Forelimb muscle (tissue), 1 donor: ENCODE measurements around the gene TRPM8. TPM values are rescaled to one million over a fixed set of nuclear protein-coding genes. Genes with fewer than 3 reads are reported as not detected.
"Not testable (repeated sequence)": the region's sequence is repeated elsewhere in the genome, so short reads cannot be mapped to it uniquely, and the experiment has no call there.

ENCODE experiments used
- DNase-seq: peaks from one replicate; pipeline ENCODE4 v3.0.0-alpha.2; 2013; ENCODE audit warnings: low read depth
- polyA plus RNA-seq: library from polyadenylated mRNA; unstranded; fragments of 120-200 nt; gene quantifications from one replicate; pipeline ENCODE4 v1.2.1, GENCODE V29; 2013; ENCODE audit not compliant: insufficient read length

TRPM8 gene
- polyA plus RNA-seq, 1 donor: 0.25 TPM

DNA sequence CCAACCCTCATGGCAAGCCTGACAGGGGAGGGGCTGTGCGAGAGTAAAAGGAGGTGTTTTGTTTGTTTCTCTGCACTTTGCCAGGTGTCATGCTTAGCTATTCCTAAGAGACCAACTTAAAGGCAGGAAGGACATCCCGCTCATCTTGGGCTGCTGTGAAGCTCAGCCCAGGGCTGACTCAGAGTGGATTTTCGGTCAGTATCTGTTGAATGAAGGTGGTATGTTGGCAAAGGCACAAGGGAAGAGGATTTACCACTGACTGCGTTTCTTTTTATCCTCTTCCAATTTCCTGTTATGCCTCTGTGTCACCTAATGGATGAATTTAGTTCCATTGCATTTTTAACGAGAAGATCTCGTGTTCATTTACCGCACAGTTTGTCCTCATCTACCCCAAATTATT lies 18.9 kb downstream of the TRPM8 start:
- no peak for DNase-seq

- DNase-seq: no peak
Measured at GRCh38 chr2:233938676-233939370, 21.6 kb downstream of the TRPM8 start.

- DNase-seq: no peak
Measured at GRCh38 chr2:233940376-233941276, 23.5 kb downstream of the TRPM8 start.

- no peak for DNase-seq
Measured at GRCh38 chr2:233942731-233943130, 25.6 kb downstream of the TRPM8 start.

DNA sequence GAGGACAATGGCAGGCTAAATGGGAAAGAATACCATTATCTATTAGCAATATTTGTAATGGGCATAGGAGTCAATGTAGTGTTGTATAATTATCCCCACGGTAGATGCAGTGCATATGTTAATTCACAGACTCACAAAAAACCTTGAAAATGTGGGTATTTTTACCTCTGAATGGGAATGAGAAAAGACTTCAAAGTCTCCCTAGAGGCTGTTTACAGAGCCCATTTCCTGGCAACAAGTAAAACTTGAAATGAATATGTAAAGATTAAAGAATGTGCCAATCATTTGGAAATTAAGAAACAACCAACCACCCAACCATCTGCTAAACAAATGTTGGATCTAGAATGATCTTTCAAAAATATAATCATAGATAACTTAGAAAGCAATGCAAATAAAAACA lies 27.1 kb downstream of the TRPM8 start:
- DNase-seq: no peak

- DNase-seq: no peak
Measured at GRCh38 chr2:233944722-233945121, 27.5 kb downstream of the TRPM8 start.

DNA sequence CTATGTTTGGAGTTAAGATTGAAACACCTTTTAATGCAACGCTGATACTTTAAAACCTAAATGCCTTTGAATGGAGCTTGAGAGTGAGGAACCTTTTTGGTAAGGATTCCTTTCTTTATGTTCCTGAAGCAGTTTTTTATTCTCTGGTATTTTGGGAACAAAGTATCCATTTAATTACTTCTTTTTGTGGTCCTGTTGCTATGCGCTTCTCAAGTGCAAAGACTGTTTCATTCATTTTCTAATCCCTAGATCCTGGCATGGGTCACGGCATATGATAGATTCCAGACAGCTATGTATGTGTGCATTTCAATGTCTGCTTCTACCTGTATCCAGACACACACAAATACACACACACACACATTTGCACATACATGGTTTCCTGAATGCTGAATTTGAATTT lies 28.0 kb downstream of the TRPM8 start:
- DNase-seq: no peak

DNA sequence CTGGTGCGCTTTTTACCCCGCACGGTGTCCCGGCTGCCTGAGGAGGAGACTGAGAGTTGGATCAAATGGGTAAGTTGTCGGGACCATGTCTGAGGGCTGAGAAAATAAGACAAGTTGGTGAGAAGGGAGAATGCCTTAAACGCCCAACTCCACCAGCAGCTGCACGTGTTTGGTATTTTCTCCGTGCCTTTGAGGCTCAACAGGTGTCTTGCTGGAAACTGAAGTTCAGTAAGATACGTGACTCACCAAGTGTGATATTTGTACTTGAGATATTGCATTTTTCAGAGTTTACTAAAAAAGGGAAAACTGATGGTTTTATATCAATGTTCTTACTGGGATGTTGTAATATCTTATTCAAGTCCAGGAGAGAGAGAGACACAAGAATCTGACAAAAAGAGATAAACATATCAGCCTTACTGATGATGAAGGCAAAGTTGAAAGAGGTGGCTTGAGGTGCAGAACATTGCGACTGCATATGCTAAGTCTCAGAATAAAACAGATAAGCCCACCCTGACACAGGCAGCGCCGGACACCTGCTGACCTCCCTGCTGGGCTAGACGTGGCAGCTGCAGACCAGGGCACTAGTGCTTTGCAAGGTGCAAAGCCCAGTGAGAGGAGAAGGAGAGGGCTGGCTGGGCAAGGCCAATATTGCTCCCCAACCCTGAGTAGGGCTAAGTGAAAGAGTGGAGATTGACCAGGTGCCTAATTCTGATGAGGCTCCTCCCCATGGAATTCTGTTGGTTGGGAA lies 33.1 kb downstream of the TRPM8 start:
- DNase-seq: no peak

- no peak for DNase-seq
Measured at GRCh38 chr2:233952335-233952734, 35.2 kb downstream of the TRPM8 start.

DNA sequence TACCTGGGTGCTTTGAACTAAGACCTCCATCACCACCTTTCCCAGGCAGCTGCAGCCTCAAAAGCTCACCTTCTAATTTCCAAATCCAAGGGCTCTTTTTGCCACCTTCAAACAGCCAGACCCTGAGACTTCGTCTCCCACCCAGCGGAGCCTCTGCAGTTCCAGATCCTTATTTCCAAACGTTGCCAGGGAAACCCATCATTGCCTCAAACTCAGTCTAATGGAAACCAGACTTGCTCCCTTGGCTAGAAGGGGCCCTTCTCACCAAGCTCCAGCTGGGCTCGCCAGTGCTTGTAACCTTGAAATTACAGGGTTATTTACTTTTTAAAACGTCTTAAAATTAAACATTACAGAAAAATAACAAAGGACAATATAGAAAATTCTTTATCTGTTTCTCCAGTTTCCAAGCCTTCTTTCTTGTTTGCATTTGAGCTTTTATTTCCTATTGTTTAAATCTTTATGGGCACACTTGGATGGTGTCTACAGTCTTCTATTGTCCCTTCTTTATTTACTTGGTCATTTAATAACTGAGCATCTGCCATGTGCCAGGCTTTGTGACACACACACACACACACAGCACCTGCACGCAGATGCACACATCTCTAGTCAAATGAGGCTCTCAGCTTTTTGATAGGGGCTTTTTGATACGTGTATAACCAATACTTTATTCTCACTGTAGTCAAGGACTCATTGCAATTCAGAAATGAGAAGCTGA lies 36.1 kb downstream of the TRPM8 start:
- no peak for DNase-seq

GRCh38 chr2:233960203-233960602 lies 43.0 kb downstream of the TRPM8 start:
- DNase-seq: no peak

DNA sequence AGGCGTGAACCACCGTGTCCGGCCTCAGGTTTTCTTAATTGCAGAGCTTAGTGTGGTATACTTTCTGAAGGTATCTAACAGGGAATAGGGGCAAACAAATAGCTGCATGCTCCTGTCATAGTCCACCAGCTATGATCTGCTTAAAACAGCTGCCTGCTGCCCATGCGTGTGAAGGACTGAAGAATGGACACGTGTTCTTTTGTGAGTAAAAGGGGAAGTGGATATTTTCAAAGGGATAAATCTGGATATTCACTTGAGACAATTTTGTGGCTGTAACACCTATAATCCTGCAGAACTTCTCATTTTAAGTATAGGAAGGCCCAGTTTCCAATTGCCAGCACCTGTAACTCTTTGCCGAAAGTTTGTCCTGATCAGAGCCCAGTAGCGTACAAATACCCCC lies 44.7 kb downstream of the TRPM8 start:
- DNase-seq: no peak

DNA sequence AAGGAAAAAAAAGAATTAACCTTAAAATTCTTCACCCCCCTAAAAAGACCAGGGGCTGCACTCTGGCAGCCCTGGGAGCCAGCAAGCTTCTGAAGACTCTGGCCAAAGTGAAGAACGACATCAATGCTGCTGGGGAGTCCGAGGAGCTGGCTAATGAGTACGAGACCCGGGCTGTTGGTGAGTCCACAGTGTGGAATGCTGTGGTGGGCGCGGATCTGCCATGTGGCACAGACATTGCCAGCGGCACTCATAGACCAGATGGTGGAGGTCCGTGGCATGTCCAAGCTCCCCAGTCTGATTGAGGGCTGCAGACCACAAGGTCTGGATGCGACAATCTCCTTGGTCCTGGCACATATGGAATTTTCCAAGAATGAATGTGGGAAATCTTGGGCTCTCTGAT lies 47.4 kb downstream of the TRPM8 start:
- no peak for DNase-seq

- DNase-seq: no peak
Measured at GRCh38 chr2:233965032-233965603, 47.9 kb downstream of the TRPM8 start.

DNA sequence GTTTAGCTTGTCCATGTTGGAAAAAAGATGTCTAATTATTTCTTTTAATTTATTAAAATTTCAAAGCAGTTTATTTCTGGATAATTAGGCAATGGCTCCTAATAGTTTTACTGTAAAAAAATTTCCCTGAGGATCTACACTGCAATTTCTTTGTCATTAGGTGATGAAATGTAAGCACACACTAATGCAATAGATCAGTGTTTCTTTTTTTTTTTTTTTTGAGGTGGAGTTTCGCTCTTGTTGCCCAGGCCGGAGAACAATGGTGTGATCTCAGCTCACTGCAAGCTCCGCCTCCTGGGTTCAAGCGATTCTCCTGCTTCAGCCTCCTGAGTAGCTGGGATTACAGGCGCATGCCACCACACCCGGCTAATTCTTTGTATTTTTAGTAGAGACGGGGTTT lies 48.5 kb downstream of the TRPM8 start:
- not testable (repeated sequence) for DNase-seq

DNA sequence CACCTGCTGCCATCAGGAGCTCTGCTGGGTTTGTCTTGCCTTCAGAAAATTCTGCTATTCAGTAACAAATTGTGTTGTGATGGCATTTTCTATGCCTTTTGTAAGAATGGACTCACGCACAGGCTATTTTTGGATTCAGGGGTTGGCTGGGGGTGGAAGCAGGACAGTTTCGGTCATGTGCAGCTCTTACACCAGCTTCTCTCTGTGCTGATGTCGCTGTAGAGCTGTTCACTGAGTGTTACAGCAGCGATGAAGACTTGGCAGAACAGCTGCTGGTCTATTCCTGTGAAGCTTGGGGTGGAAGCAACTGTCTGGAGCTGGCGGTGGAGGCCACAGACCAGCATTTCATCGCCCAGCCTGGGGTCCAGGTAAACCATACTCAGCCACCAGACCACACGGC lies 49.2 kb downstream of the TRPM8 start:
- DNase-seq: no peak

DNA sequence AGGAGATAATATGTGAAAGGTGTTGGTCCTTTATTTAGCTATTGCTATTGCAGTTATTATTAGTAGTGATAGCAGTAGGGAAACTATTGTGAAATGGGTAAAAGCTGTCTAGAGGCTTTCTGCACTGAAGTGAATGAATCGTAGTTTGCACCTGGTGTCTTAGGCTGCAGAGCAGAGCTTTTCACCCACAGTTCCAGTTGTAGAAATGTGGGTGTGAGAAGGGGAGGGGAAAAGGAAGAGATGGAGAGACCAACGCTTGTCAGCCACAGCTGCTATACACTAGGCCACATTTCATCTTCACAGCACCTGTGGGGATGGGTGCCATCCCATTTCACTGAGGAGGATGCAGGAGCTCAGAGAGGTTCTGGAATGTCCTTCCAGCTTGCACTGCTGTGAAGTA lies 50.0 kb downstream of the TRPM8 start:
- no peak for DNase-seq

DNA sequence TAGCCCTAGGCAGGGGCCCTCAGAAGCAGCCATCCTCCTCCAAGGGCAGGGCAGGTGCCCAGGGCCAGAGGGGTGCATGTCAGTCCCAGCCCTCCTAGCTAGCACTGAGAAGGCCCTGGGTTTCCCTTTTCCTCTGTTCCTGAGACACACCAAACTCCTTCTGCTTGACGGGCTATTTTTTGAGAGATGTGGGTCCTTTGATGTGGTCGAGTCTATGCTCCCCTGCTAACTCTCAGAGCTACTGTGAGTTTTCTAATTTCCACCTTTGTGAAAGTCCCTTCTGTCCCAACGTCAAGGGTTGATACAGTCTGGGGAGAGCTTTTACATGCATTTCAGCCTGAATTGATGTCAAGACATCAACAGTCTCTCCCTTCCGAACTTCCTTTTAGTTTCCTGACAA lies 51.4 kb downstream of the TRPM8 start:
- no peak for DNase-seq

DNA sequence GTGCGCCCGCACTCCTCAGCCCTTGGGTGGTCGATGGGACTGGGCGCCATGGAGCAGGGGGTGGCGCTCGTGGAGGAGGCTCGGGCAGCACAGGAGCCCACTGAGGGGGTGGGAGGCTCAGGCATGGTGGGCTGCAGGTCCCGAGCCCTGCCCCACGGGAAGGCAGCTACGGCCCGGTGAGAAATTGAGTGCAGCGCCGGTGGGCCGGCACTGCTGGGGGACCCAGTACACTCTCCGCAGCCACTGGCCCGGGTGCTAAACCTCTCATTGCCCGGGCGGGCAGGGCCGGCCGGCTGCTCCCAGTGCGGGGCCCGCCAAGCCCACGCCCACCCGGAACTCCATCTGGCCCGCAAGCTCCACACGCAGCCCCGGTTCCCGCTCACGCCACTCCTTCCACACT lies 55.3 kb downstream of the TRPM8 start:
- DNase-seq: not testable (repeated sequence)

GRCh38 chr2:233972941-233973575 lies 55.9 kb downstream of the TRPM8 start:
- DNase-seq: no peak

GRCh38 chr2:233973786-233974185 lies 56.6 kb downstream of the TRPM8 start:
- DNase-seq: no peak
